ENCODE data around the gene POU1F1.

DNA sequence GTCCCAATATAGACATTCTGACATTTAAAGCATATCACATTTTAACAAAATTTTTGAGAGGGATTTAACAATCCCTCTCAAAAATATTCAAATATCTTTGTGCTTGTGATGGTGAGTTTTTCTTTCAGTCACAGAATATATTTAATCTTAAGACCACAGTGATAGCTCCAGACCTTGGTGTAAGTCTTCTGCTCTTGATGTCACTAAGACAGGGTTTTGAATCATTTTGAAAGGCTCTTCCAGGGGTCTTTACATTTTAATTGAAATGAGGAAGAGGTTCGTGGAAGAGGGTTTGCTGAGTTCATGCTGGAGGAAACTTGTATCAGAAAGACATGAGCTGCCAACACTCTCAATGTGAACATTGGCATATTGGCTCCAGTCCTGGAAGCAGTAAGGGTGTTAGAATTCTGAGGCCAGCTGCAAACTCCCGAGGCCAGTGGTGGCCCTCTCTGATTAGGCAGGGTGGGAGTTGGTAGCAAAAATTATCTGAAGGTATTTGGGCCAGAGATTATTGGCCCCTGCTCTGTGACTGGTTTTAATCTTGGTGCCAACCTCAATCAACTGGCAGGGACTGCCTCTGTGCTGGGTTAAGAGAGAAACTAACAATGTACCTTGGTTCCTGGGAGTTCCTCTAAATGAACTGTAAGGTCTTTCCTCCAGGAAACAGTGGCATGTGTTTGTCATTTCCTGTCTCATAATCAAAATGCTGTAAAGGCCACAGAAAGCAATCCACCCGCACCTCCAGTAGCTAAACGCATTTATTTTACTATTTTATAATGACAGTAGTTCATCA, 5.3 kb downstream of the POU1F1 start:
- TF ChIP-seq, protein P1, sequence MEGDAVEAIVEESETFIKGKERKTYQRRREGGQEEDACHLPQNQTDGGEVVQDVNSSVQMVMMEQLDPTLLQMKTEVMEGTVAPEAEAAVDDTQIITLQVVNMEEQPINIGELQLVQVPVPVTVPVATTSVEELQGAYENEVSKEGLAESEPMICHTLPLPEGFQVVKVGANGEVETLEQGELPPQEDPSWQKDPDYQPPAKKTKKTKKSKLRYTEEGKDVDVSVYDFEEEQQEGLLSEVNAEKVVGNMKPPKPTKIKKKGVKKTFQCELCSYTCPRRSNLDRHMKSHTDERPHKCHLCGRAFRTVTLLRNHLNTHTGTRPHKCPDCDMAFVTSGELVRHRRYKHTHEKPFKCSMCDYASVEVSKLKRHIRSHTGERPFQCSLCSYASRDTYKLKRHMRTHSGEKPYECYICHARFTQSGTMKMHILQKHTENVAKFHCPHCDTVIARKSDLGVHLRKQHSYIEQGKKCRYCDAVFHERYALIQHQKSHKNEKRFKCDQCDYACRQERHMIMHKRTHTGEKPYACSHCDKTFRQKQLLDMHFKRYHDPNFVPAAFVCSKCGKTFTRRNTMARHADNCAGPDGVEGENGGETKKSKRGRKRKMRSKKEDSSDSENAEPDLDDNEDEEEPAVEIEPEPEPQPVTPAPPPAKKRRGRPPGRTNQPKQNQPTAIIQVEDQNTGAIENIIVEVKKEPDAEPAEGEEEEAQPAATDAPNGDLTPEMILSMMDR (IDR thresholded peaks at IDR 0.05; ENCODE audit: borderline replicate concordance, extremely low read depth, low read length, poor library complexity, severe bottlenecking) = no peak
- TF ChIP-seq EZH2 (IDR thresholded peaks at IDR 0.05; ENCODE audit: borderline replicate concordance, low read depth, low read length, severe bottlenecking) = no peak

All from DND-41 (cell line).